Measurements from ENCODE around the gene PKDCC.
"Not testable (repeated sequence)": the region's sequence is repeated elsewhere in the genome, so short reads cannot be mapped to it uniquely, and the experiment has no call there.

Gene PKDCC

GRCh38 chr2:42050703-42051542, 3.1 kb downstream of the PKDCC start:
- no peak for DNase-seq

- no peak for DNase-seq
Measured at GRCh38 chr2:42051543-42052235, 3.9 kb downstream of the PKDCC start.

GRCh38 chr2:42052702-42053481, 5.1 kb downstream of the PKDCC start:
- DNase-seq: no peak

GRCh38 chr2:42053482-42053790, 5.6 kb downstream of the PKDCC start:
- no peak for DNase-seq

GRCh38 chr2:42053791-42054701, 6.2 kb downstream of the PKDCC start:
- DNase-seq: no peak

GRCh38 chr2:42054714-42055430, 7.1 kb downstream of the PKDCC start:
- DNase-seq: no peak

GRCh38 chr2:42055573-42056514, 8.0 kb downstream of the PKDCC start:
- no peak for DNase-seq

GRCh38 chr2:42057159-42057901, 9.5 kb downstream of the PKDCC start:
- DNase-seq: no peak

- DNase-seq: no peak
Measured at GRCh38 chr2:42057902-42058450, 10.2 kb downstream of the PKDCC start.

- DNase-seq: no peak
Measured at GRCh38 chr2:42059261-42059898, 11.6 kb downstream of the PKDCC start.

GRCh38 chr2:42060028-42060427, 12.2 kb downstream of the PKDCC start:
- DNase-seq: no peak

- peak; percentile 82 to 86 for DNase-seq
Measured at GRCh38 chr2:42060718-42061619, 13.1 kb downstream of the PKDCC start.

GRCh38 chr2:42061839-42062238, 14.0 kb downstream of the PKDCC start:
- no peak for DNase-seq

GRCh38 chr2:42063431-42064171, 15.8 kb downstream of the PKDCC start:
- no peak for DNase-seq

GRCh38 chr2:42064417-42064942, 16.7 kb downstream of the PKDCC start:
- DNase-seq: no peak

GRCh38 chr2:42065753-42066152, 17.9 kb downstream of the PKDCC start:
- DNase-seq: not testable (repeated sequence)

- not testable (repeated sequence) for DNase-seq
Measured at GRCh38 chr2:42067001-42067400, 19.2 kb downstream of the PKDCC start.
